Stimulated activated CD8-positive, alpha-beta memory T cell treated with anti-CD3 and anti-CD28 coated beads, Interleukin-7, amount 100 ng/mL, for 1 hour (primary cell): ENCODE results near the gene PPP1R36.
"Not testable (repeated sequence)": the region's sequence is repeated elsewhere in the genome, so short reads cannot be mapped to it uniquely, and the experiment has no call there.

ENCODE experiments used
- DNase-seq, 2 donors: peaks; one replicate each; pipeline ENCODE4 v3.0.0-alpha.2; 2020; ENCODE audit warnings: low read depth in 2 of 2

PPP1R36 gene

DNA sequence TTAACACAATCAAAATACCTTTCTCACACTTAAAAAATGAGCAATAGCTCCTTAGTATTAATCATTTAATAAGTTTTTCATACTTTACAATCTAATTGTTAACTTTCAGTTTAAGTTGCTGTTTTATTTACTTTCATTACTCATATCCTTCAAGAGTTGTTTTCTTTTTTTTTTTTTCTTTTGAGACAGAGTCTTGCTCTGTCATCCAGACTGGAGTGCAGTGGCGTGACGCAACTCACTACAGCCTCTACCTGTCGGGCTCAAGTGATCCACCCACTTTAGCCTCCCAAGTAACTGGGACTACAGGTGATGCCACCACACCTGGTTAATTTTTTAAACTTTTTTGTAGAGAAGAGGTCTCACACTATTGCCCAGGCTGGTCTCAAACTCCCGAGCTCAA, 29.1 kb upstream of the PPP1R36 start:
- DNase-seq: no peak

DNA sequence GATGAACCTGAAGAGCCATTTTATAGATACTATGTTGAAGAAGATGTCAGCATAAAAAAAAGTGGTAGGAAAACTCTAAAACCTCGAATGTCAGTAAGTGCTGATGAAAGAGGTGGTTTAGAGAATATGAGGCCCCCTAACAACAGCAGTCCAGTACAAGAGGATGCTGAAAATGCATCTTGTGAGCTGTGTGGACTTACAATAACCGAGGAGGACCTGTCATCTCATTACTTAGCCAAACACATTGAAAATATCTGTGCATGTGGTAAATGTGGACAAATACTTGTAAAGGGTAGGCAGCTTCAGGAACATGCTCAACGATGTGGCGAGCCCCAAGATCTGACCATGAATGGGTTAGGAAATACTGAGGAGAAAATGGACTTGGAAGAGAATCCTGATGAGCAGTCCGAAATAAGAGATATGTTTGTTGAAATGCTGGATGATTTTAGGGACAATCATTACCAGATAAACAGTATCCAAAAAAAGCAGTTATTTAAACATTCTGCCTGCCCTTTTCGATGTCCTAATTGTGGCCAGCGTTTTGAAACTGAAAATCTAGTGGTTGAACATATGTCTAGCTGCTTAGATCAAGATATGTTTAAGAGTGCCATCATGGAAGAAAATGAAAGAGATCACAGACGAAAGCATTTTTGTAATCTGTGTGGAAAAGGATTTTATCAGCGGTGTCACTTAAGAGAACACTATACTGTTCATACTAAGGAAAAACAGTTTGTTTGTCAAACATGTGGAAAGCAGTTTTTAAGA, 27.0 kb upstream of the PPP1R36 start:
- DNase-seq: no peak

DNA sequence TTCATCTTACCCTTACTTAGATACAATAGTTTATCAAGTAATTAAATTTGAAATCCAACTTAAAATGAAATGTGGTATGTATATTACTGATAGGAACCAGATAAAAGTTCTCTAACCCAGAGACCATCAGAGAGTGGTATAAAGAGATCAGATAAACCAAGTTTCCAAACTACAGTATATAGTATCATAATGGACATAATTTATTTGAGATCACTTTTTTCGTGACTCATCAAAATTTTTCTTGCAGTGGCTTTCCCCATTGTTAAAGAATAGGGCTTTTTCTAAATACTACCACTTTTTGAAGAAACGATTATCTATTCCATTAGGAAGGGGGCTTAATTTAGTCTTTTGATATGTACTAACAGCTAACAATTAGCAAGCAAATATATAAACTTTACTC, 24.4 kb upstream of the PPP1R36 start:
- DNase-seq: no peak

DNA sequence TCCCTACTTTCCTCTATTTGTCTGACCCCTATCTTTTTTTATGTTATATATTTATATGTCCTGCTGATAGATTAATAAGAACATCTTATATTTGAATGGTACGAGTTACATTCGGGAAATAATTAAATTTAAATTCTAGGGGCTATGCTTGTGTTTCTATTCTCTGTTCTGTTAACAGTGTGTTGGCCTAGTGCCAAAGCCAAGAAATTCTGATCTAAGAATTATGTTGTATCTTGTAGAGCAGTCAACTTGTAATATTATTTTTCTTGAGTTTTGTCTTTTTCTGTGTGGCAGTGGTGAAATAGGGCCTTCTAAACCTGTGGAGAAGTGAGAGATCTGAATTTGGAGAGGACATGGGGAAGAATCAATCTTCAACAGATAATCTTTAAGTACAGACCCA, 18.2 kb upstream of the PPP1R36 start:
- DNase-seq: no peak

DNA sequence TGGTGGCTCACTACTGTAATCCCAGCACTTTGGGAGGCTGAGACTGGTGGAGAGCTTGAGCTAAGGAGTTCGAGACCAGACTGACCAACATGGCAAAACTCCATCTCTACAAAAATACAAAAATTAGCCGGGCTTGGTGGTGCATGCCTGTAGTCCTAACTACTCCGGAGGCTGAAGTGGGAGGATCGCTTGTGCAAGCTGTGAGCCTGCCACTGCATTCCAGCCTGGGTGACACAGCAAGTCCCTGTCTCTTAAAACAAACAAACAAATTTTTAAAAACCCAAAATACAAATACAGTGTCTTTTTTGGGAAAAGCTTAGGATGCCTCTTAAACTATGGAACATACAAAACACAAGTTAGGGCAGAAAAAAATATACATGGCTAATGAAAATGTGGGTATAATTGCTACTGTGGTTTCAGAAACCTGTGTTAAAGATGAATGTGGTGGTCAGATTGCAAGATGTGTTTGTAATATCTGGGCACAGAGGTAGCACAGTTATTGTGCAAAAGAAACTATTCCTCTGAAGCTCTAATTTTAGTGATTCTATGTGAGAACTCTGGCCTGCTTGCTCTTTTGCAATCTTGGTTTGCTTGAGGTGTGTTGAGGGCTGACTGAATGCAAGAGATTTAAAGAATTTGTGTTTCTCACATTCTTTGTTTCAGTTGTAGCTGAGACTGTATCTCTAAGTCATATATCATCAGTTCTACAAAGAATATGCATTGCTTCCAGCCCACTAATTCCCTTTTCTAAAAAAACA, 13.1 kb upstream of the PPP1R36 start:
- no peak for DNase-seq

DNA sequence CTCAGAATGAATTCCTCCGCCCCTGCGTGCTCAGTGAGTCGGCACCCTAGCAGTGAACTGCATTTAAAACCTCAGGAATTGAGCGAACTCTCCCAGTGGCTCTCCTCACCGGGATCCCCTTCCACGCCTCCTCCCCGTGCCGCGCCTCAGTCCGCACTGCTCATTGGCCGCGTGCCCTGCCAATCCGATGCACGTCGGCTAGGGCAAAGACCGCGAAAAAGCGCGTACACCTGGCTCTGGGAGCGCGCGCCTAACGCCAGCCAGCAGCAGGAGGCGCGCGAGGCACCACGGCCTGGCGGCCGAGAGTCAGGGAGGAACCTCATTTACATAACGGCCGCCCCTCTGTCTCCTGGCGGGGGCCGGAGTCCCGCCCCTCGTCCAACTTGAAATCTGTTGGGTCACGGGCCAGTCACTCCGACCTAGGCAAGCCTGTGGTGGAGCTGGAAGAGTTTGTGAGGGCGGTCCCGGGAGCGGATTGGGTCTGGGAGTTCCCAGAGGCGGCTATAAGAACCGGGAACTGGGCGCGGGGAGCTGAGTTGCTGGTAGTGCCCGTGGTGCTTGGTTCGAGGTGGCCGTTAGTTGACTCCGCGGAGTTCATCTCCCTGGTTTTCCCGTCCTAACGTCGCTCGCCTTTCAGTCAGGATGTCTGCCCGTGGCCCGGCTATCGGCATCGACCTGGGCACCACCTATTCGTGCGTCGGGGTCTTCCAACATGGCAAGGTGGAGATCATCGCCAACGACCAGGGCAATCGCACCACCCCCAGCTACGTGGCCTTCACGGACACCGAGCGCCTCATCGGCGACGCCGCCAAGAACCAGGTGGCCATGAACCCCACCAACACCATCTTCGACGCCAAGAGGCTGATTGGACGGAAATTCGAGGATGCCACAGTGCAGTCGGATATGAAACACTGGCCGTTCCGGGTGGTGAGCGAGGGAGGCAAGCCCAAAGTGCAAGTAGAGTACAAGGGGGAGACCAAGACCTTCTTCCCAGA, 9.3 kb upstream of the PPP1R36 start, which contains the start of gene HSPA2:
Gene HSPA2, plus strand, starts transcription at position 534 of the 995 bp plus-strand sequence. Its CDS starts 109 bp downstream, at position 643.
- DNase-seq: peak; percentile 81

DNA sequence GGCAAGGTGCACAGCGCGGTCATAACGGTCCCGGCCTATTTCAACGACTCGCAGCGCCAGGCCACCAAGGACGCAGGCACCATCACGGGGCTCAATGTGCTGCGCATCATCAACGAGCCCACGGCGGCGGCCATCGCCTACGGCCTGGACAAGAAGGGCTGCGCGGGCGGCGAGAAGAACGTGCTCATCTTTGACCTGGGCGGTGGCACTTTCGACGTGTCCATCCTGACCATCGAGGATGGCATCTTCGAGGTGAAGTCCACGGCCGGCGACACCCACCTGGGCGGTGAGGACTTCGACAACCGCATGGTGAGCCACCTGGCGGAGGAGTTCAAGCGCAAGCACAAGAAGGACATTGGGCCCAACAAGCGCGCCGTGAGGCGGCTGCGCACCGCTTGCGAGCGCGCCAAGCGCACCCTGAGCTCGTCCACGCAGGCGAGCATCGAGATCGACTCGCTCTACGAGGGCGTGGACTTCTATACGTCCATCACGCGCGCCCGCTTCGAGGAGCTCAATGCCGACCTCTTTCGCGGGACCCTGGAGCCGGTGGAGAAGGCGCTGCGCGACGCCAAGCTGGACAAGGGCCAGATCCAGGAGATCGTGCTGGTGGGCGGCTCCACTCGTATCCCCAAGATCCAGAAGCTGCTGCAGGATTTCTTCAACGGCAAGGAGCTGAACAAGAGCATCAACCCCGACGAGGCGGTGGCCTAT, 8.3 kb upstream of the PPP1R36 start:
- DNase-seq: no peak

DNA sequence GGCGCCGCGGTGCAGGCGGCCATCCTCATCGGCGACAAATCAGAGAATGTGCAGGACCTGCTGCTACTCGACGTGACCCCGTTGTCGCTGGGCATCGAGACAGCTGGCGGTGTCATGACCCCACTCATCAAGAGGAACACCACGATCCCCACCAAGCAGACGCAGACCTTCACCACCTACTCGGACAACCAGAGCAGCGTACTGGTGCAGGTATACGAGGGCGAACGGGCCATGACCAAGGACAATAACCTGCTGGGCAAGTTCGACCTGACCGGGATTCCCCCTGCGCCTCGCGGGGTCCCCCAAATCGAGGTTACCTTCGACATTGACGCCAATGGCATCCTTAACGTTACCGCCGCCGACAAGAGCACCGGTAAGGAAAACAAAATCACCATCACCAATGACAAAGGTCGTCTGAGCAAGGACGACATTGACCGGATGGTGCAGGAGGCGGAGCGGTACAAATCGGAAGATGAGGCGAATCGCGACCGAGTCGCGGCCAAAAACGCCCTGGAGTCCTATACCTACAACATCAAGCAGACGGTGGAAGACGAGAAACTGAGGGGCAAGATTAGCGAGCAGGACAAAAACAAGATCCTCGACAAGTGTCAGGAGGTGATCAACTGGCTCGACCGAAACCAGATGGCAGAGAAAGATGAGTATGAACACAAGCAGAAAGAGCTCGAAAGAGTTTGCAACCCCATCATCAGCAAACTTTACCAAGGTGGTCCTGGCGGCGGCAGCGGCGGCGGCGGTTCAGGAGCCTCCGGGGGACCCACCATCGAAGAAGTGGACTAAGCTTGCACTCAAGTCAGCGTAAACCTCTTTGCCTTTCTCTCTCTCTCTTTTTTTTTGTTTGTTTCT, 7.6 kb upstream of the PPP1R36 start:
- DNase-seq: no peak

DNA sequence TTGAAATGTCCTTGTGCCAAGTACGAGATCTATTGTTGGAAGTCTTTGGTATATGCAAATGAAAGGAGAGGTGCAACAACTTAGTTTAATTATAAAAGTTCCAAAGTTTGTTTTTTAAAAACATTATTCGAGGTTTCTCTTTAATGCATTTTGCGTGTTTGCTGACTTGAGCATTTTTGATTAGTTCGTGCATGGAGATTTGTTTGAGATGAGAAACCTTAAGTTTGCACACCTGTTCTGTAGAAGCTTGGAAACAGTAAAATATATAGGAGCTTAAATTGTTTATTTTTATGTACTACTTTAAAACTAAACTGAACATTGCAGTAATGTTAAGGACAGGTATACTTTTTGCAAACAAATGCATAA, 6.9 kb upstream of the PPP1R36 start:
- no peak for DNase-seq

DNA sequence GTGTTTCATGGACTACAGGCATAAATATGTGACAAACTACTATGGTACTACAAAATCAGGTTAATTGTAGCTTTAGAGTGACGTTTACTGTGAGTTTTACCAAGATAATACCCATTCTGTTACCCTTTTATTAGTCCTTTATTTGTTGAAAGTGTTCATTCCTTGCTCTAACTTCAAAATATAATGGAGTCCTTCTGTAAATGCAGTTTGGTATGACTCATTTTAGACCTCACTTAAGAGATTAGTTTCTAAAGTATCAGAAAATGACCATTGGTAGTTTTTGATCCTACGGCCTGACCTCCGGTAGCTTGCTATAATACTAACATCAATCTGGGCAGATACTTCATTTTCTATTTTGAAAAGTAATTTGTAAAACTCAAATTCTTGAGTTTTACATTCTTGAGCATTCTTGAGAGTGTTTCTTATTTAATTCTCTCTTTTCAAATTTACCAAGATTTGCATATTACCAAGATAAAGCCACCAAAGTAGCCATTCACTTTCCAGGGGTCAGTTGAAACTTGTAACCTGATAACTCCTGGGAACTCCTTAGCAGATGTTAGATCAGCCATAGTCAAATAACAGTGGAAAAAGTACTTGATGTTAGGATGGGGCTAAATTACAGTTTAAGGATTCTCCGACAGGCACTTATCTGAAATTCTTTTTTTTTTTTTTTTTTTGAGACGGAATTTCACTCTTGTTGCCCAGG, 5.0 kb upstream of the PPP1R36 start:
- DNase-seq: no peak

DNA sequence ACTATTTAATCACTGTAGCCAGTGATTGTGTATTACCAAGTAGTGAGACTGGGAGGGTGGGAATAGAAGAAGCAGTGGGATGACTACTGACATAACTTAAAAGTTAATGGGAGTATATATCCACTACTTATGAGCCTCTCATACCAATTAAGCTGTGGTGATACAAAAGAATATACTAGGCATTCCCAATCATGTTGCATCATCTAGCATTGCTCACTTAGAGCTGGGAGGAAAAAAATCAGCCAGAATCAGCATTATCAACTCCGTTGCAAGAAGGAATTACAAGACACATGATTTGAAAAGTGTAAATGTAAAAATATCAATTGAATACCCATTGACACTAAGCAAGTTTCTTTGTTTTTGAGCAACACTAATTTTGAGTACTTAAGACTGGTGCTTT, 745 bp upstream of the PPP1R36 start:
- no peak for DNase-seq

DNA sequence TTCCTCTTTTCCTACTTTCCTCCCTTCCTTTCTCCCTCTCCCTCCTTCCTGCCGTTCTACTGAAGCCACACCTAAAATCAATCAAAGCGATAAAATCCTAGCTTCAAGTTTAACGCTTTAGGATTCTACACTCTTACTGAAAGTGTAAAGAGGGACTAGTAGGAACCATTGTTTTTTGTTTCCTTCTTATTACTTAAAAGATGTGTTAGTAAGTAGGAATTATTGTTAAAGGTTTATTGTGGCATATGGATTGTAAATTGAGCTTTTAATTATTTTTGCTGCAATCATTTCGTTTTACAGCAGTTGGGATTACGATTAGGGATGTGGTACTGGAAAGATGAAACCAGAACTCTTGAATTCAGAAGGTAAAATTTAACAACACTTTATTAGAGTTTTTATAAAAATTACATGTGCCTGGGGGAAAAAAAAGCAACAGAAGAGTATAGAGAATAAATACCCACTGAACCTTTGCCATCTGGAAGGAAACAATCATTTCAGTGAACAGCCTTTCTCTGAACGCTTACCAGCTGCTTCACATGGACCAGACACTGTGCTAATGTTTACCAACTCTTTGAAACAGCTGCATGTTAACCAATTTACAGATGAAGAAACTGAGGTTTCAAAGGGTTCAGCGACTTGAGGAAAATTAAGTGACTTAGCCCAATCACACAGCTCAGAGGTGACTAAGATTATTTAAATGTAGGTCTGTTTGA, 1.0 kb downstream of the PPP1R36 start:
- DNase-seq: no peak

DNA sequence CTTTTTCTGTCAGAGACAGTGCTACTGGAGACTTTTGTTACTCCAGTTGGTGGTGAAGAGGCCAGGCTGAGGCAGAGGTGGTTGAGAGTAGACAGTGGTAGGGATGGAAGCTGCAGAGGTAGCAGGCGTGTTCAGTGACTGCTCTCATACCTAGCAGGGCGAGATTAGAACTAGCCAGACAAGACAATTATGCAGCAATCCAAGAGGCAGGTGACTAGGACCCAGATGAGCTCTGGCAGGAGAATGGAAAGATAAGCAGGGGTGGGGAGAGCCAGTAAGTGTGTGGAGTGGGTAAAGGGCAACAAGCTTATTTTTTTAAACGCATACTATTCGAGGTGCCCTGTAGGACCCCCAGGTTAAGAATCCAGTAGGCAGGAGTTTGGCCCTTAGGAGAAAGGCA, 4.8 kb downstream of the PPP1R36 start:
- DNase-seq: no peak

DNA sequence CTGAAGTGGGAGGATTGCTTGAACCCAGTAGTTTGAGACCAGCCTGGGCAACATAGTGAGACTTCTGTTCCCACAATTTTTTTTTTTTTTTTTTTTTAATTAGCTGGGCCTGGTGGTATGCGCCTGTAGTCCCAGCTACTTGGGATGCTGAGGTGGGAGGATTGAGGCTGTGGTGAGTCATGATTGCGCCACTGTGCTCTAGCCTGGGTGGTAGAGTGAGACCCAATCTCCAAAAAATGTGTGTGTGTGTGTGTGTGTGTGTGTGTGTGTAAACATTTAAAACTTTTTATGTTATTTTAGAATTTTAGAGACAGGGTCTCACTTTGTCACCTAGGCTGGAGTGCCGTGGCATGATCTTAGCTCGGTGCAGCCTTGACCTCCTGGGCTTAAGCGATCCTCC, 6.8 kb downstream of the PPP1R36 start:
- no peak for DNase-seq

DNA sequence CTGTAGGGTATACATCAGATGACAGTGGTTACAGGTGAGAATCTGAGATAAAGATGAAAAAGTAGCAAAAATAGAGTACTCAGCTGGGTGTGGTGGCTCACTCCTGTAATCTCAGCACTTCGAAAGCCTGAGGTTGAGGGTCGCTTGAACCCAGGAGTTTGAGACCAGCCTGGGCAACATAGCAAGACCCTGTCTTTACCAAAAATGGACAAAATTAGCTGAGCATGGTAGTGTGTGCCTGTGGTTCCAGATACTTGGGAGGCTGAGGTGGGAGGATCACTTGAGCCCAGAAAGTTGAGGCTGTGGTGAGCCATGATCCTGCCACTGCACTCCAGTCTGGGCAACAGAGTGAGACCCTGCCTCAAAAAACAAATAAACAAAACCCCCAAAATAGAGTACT, 8.5 kb downstream of the PPP1R36 start:
- not testable (repeated sequence) for DNase-seq

DNA sequence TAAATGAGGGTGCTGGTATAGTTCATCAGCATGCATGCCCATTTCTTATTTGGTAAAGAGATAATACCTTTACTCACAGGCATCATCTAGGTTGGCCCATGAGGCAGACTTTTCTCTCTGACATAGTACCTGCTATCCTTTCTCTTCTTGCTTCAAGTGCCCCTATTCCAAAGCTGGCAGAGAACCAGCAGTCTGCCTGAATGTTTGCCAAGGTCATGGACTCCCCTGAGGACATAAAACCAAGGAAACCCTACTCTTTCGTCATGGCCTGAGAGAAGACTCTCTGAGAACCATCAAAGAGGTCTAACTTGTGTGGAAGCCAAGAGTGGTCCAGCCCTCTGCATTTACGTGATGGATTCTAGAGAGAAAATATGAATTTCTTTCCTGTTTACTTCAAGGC, 11.9 kb downstream of the PPP1R36 start:
- DNase-seq: no peak

DNA sequence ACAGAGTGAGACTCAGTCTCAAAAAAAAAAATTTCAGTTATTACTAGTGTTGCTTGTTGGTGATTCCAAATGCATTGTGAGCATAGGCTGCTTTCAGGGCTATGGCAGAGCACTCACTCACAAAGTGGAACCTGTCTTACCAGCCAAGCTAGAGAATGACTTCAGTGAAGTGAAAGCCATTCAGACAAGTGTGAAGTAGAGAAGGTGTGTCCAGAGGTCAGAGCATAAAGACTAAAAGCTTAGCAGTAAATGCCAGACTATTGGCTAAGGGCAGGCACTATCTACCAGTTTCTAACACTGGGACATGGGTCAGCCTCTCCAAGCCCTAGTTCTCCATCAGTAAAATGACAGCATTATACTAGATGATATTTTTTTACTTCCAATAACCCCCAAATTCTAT, 12.7 kb downstream of the PPP1R36 start:
- DNase-seq: no peak

DNA sequence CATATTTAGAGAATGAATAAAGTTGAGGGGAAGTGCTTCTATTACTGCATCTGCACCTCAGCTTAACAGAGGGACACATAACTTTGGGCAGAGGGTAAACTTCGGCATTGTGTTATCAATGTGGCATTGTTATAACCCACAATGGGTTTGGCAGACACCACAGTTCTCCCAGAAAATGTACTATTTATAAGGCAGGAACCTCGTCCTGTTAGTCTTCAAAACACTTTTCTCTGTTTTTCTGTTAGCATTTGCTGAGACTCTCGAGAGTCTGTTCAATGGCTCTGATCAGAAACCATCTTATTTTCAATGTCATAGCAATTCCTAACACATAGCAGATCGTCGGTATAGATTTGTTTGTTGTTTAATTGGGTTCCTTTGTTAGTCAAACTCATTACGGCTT, 13.9 kb downstream of the PPP1R36 start:
- no peak for DNase-seq

DNA sequence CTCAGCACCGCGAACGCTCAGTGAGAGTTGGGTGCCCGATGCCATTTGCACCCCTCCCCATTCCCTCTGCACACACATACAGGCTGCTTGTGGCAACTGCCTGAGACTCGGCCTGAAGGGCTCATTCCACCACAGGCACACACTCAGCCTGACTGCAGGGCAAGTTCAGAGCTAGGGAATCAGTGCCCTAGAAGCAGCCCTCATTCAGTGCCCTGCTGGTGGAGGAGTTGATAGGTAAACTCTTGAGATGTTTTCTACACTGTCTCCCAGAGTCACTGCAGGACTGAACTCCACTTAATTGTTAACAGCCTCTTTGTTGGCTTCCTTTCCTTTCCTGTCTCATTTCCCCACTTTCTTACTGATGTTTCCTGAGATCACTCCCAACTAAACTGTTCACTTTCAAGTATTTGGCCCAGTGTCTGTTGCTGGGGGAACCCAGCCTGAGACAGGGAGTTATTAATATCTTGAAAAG, 16.9 kb downstream of the PPP1R36 start:
- no peak for DNase-seq
